PFSK-1 (cell line): ENCODE measurements around the gene VTI1A.

Experiments
- POLR2AphosphoS5 ChIP-seq: IDR thresholded peaks from 2 replicates; pipeline ENCODE4 v1.6.1; 2012; ENCODE audit warnings: low read depth, mild to moderate bottlenecking, control low read depth, low read length, moderate library complexity
- REST ChIP-seq, 2 experiments: IDR thresholded peaks; 2 replicates each; pipeline versions ENCODE4 v1.6.1 to v1.8.0; 2011 to 2012; ENCODE audit warnings: low read depth in 2 of 2, low read length in 2 of 2, control low read depth in 1 of 2, inconsistent platforms in 1 of 2, mild to moderate bottlenecking in 1 of 2, moderate library complexity in 1 of 2; ENCODE audit not compliant: insufficient read depth in 1 of 2

GRCh38 chr10:112827951-112828350, 380.9 kb downstream of the VTI1A start:
- TF ChIP-seq REST (IDR thresholded peaks at IDR 0.05; ENCODE audit: insufficient read depth in 1 of 2, low read depth in 2 of 2, low read length in 2 of 2) (no peak), POLR2AphosphoS5 (no peak)
